ENCODE results near the gene MAP2K3.
"Not testable (repeated sequence)": the region's sequence is repeated elsewhere in the genome, so short reads cannot be mapped to it uniquely, and the experiment has no call there.

The MAP2K3 gene

GRCh38 chr17:21339571-21339970 lies 55.1 kb downstream of the MAP2K3 start:
- H3K9me3 ChIP-seq (ENCODE audit: control insufficient read depth in 2 of 2, low read length in 2 of 2); H3K9ac ChIP-seq (ENCODE audit: low read length in 2 of 2); H3K27me3 ChIP-seq (ENCODE audit: control insufficient read depth in 1 of 2, insufficient read depth in 2 of 2, low read length in 2 of 2); H3K36me3 ChIP-seq (ENCODE audit: control insufficient read depth in 2 of 2, insufficient read depth in 2 of 2, low read length in 2 of 2); H3K4me1 ChIP-seq (ENCODE audit: control insufficient read depth, insufficient read depth, low read length); H3K4me3 ChIP-seq (ENCODE audit: low read length in 2 of 2); H3K27ac ChIP-seq (ENCODE audit: low read length): not testable (repeated sequence)

- H3K4me3 ChIP-seq (ENCODE audit: low read length in 2 of 2); H3K27me3 ChIP-seq (ENCODE audit: control insufficient read depth in 1 of 2, insufficient read depth in 2 of 2, low read length in 2 of 2); H3K9me3 ChIP-seq (ENCODE audit: control insufficient read depth in 2 of 2, low read length in 2 of 2); H3K9ac ChIP-seq (ENCODE audit: low read length in 2 of 2); H3K27ac ChIP-seq (ENCODE audit: low read length); H3K36me3 ChIP-seq (ENCODE audit: control insufficient read depth in 2 of 2, insufficient read depth in 2 of 2, low read length in 2 of 2); H3K4me1 ChIP-seq (ENCODE audit: control insufficient read depth, insufficient read depth, low read length): not testable (repeated sequence)
These were observed 55.9 kb downstream of the MAP2K3 start for GRCh38 chr17:21340407-21340806.

GRCh38 chr17:21341279-21341678 lies 56.8 kb downstream of the MAP2K3 start:
- H3K27ac ChIP-seq (ENCODE audit: low read length); H3K9ac ChIP-seq (ENCODE audit: low read length in 2 of 2); H3K27me3 ChIP-seq (ENCODE audit: control insufficient read depth in 1 of 2, insufficient read depth in 2 of 2, low read length in 2 of 2): not testable (repeated sequence)

GRCh38 chr17:21341925-21342540 lies 57.5 kb downstream of the MAP2K3 start:
- not testable (repeated sequence) for H3K4me3 ChIP-seq (ENCODE audit: low read length in 2 of 2); H3K9ac ChIP-seq (ENCODE audit: low read length in 2 of 2); H3K9me3 ChIP-seq (ENCODE audit: control insufficient read depth in 2 of 2, low read length in 2 of 2); H3K4me1 ChIP-seq (ENCODE audit: control insufficient read depth, insufficient read depth, low read length); H3K27ac ChIP-seq (ENCODE audit: low read length); H3K27me3 ChIP-seq (ENCODE audit: control insufficient read depth in 1 of 2, insufficient read depth in 2 of 2, low read length in 2 of 2); H3K36me3 ChIP-seq (ENCODE audit: control insufficient read depth in 2 of 2, insufficient read depth in 2 of 2, low read length in 2 of 2)

More at GRCh38 chr17:21341279-21341678, 56.8 kb downstream of the MAP2K3 start:
- not testable (repeated sequence) for H3K9me3 ChIP-seq (ENCODE audit: control insufficient read depth in 2 of 2, low read length in 2 of 2); H3K4me3 ChIP-seq (ENCODE audit: low read length in 2 of 2); H3K36me3 ChIP-seq (ENCODE audit: control insufficient read depth in 2 of 2, insufficient read depth in 2 of 2, low read length in 2 of 2); H3K4me1 ChIP-seq (ENCODE audit: control insufficient read depth, insufficient read depth, low read length)

- H3K9ac ChIP-seq (ENCODE audit: low read length in 2 of 2); H3K9me3 ChIP-seq (ENCODE audit: control insufficient read depth in 2 of 2, low read length in 2 of 2); H3K4me1 ChIP-seq (ENCODE audit: control insufficient read depth, insufficient read depth, low read length); H3K36me3 ChIP-seq (ENCODE audit: control insufficient read depth in 2 of 2, insufficient read depth in 2 of 2, low read length in 2 of 2); H3K4me3 ChIP-seq (ENCODE audit: low read length in 2 of 2); H3K27ac ChIP-seq (ENCODE audit: low read length); H3K27me3 ChIP-seq (ENCODE audit: control insufficient read depth in 1 of 2, insufficient read depth in 2 of 2, low read length in 2 of 2): not testable (repeated sequence)
These were observed 58.8 kb downstream of the MAP2K3 start for GRCh38 chr17:21343061-21343949.

GRCh38 chr17:21344801-21345200 lies 60.3 kb downstream of the MAP2K3 start:
- not testable (repeated sequence) for H3K36me3 ChIP-seq (ENCODE audit: control insufficient read depth in 2 of 2, insufficient read depth in 2 of 2, low read length in 2 of 2); H3K9me3 ChIP-seq (ENCODE audit: control insufficient read depth in 2 of 2, low read length in 2 of 2); H3K27me3 ChIP-seq (ENCODE audit: control insufficient read depth in 1 of 2, insufficient read depth in 2 of 2, low read length in 2 of 2); H3K9ac ChIP-seq (ENCODE audit: low read length in 2 of 2); H3K27ac ChIP-seq (ENCODE audit: low read length); H3K4me1 ChIP-seq (ENCODE audit: control insufficient read depth, insufficient read depth, low read length); H3K4me3 ChIP-seq (ENCODE audit: low read length in 2 of 2)

- Histone ChIP-seq H3K9ac (ENCODE audit: low read length in 2 of 2) (no peak overlapping the region), H3K4me1 (ENCODE audit: control insufficient read depth, insufficient read depth, low read length) (no peaks in the 10 kb centered on the region), H3K4me3 (ENCODE audit: low read length in 2 of 2) (no peak overlapping the region), H3K27ac (ENCODE audit: low read length) (no peak overlapping the region), H3K9me3 (ENCODE audit: control insufficient read depth in 2 of 2, low read length in 2 of 2) (no peaks in the 10 kb centered on the region), H3K36me3 (ENCODE audit: control insufficient read depth in 2 of 2, insufficient read depth in 2 of 2, low read length in 2 of 2) (no peaks in the 10 kb centered on the region), H3K27me3 (ENCODE audit: control insufficient read depth in 1 of 2, insufficient read depth in 2 of 2, low read length in 2 of 2) (no peaks in the 10 kb centered on the region)
These were observed 60.7 kb downstream of the MAP2K3 start for GRCh38 chr17:21345236-21345635.

GRCh38 chr17:21346107-21346506 lies 61.6 kb downstream of the MAP2K3 start:
- H3K9ac ChIP-seq (ENCODE audit: low read length in 2 of 2); H3K27ac ChIP-seq (ENCODE audit: low read length); H3K4me1 ChIP-seq (ENCODE audit: control insufficient read depth, insufficient read depth, low read length); H3K4me3 ChIP-seq (ENCODE audit: low read length in 2 of 2); H3K27me3 ChIP-seq (ENCODE audit: control insufficient read depth in 1 of 2, insufficient read depth in 2 of 2, low read length in 2 of 2); H3K9me3 ChIP-seq (ENCODE audit: control insufficient read depth in 2 of 2, low read length in 2 of 2); H3K36me3 ChIP-seq (ENCODE audit: control insufficient read depth in 2 of 2, insufficient read depth in 2 of 2, low read length in 2 of 2): not testable (repeated sequence)

- not testable (repeated sequence) for H3K27me3 ChIP-seq (ENCODE audit: control insufficient read depth in 1 of 2, insufficient read depth in 2 of 2, low read length in 2 of 2); H3K27ac ChIP-seq (ENCODE audit: low read length); H3K9me3 ChIP-seq (ENCODE audit: control insufficient read depth in 2 of 2, low read length in 2 of 2); H3K4me3 ChIP-seq (ENCODE audit: low read length in 2 of 2); H3K36me3 ChIP-seq (ENCODE audit: control insufficient read depth in 2 of 2, insufficient read depth in 2 of 2, low read length in 2 of 2); H3K4me1 ChIP-seq (ENCODE audit: control insufficient read depth, insufficient read depth, low read length); H3K9ac ChIP-seq (ENCODE audit: low read length in 2 of 2)
These were observed 62.2 kb downstream of the MAP2K3 start for GRCh38 chr17:21346651-21347250.

GRCh38 chr17:21347660-21348059 lies 63.1 kb downstream of the MAP2K3 start:
- not testable (repeated sequence) for H3K9ac ChIP-seq (ENCODE audit: low read length in 2 of 2); H3K4me1 ChIP-seq (ENCODE audit: control insufficient read depth, insufficient read depth, low read length); H3K9me3 ChIP-seq (ENCODE audit: control insufficient read depth in 2 of 2, low read length in 2 of 2); H3K36me3 ChIP-seq (ENCODE audit: control insufficient read depth in 2 of 2, insufficient read depth in 2 of 2, low read length in 2 of 2); H3K27ac ChIP-seq (ENCODE audit: low read length); H3K27me3 ChIP-seq (ENCODE audit: control insufficient read depth in 1 of 2, insufficient read depth in 2 of 2, low read length in 2 of 2); H3K4me3 ChIP-seq (ENCODE audit: low read length in 2 of 2)
